Fibroblast of skin of right biceps (primary cell): ENCODE measurements around the gene RPS6KA2.

Experiments
- DNase-seq: peaks from one replicate; pipeline ENCODE4 v3.0.0-alpha.2; 2013

The RPS6KA2 gene

DNA sequence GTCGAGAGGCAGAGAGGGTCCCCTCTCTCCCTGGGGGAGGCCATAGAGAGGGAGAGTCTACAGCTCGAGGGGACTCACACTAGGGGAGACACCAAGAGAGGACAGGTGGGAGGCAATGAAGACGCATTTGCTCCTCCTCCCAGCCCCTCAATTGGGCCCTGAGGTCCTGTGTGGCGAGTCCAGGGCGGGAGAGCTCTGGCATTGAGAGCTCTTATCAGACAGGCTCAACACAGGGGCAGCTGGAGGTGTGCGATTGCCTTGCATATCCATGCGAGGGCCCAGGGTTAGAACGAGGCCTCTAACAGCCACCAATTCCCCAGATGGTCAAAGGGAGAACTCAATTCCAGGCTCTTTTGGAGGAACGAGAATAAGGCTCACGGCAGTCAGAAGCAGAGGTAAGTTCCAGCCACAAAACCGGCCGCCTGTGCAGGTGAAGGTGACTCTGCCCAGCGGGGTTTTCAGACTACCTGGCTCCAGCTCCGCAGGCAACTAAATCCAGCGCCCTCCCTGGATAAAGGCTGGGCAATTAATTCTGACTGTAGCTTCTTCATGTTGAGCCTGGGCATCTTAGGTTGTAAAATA, 150.3 kb downstream of the RPS6KA2 start:
- DNase-seq: no peak

DNA sequence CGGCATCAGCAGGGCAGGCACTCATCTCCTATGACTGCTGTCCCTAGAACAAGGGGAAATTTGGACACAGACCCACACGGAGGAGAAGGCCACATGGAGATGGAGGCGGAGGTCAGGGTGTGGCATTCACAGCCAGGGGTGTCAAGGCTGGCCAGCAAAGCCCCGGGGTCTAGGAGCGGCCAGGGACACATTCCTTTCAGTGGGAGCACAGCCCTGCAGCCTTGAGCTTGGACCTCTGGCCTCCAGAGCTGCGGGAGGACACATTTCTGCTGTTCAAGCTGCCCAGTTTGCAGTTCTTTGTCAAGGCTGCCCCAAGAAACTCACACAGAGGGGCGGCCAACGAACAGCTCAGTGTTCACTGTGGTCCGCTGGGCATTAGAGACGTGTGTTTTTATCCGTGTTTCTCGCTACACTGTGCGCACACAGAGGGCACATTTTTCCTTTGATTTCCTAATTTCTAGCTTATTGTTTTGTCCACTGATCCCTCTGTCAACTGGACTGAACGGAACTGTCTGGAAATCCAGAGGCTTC, 150.9 kb downstream of the RPS6KA2 start:
- DNase-seq: no peak

DNA sequence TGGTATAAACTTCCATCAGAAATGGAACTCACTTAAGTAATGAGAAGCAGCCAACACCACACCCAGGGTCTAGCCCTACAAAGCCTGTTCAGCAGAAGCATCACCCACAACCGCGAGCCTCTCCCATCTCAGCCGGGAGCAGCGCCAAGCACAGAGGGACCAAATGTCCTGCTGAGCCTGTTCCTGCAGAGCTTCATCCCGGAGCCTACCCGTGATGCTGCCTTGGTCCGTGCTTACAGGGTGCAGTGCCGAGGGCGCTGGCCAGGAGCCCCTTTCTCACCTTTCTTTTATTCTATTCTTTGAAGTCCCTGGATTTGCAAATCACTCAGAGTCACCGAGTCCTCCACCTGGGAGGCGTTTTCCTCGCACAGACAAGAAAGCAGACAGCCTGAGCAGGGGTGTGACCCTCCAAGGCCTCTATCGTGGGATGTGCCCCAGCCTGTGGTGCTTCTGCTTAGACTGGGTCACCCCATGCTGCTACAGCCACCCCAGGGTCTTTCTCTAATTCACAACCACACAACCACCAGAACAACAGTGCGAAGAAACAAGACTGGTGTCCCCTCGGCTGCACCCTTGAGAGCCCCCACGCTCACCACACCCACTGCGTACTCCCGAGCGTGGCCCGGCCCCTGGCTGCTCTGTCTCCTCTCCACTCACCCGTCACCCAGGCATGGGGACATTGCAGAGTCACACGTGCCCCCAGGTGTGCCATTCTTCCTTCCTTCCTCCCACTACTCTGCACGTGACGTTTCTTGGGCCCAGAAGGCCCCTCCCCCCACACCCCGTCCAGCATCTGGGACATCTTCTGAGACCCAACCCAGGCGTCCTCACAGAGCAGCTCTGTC, 152.1 kb downstream of the RPS6KA2 start:
- no peak for DNase-seq

DNA sequence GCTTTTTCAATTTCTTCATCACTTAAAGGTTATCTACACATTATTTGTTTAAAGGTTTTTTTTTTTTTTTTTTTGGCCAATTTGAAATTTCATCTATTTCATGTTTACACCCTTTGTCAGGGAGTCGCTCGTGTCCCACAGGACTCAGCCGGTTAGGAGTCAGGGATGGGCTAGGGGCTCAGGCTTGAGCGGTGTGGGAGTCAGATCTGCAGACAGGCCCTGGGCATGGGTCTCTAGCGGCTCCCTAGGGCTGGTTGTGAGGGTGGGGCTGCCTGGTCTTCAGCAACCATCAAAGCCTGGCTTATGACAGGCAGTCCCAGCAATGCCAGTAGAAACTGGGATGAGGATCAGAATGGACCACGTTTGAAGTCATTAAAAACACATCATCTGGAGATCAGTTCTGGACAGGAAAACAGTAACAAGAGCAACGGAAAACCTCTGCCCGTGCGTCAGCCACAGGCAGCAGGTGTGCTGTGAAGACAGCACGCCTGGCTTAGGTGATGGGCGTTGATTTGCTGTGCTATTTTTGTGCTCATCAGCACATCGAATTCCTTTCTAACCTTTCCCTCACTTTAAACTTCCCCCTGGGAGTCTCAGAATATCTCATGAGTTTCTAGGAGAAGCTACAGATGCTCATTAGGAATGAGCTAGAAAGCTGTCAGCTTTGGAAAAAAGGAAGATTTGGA, 153.0 kb downstream of the RPS6KA2 start:
- DNase-seq: no peak

DNA sequence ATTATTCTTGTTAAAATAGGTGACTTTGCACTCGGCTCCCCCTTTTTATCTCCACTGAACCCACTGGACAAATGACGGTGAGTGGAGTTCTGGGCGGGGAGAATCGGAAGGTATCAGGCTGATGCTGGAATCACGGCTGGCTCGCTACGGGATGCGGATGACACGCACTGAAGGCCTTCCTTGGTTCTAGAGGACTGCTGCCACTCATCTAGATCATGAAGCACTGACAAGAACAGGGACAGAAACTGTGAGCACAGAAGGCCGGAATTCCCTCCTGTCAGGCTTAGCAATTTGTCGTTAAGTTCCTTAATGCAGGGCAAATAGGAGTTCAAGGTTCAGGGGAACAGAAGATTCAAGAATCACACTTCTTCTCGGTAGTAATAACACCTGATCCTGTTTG, 154.4 kb downstream of the RPS6KA2 start:
- no peak for DNase-seq

DNA sequence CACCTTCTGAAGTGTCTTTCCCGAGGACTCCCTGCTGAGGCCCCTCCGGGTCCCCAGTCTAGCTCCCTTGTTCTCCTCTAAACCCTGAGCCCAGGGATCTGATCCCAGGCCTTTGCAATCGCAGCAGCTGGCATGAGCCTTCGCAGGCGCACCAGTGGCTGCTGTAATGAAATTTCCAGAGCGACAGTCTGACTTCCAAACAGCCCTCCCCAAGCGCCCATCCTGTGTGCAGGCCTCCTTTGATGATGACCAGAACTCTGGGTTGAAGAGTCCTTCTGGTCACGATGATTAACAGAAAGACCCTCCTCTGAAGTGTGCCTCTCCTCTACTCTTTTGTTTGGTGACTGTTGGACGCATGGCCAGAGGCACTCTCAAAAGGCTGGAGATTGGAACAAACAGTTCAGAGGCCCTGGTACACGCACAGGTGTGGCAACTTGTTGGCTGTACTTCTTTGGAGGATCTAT, 155.2 kb downstream of the RPS6KA2 start:
- DNase-seq: no peak

DNA sequence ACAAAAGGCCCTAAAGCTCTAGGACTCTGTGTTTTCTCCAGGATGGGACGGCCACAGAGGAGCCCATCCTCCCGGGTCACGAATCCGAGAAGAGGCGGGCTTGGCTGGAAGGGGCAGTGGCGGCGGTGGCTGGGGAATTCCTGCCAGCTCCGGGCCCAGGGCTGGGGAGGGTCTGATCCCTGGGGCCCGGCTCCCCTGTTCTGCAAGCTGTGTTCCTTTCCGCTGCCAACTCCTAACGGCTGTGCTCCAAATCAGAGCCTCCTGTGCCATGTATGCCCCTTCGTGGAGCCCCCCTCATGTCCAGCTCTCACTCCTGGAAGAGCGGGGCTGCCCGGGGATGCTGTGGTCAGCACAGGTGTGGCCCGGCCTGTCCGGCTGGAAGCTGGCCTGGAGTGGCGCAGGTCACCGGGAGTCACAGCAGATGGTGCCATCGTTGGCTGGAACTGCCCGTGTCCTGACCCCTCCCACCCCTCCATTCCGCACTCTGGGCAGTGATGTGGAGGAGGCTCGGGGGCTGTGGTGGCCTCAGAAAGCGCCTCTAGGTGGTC, 156.1 kb downstream of the RPS6KA2 start:
- no peak for DNase-seq

DNA sequence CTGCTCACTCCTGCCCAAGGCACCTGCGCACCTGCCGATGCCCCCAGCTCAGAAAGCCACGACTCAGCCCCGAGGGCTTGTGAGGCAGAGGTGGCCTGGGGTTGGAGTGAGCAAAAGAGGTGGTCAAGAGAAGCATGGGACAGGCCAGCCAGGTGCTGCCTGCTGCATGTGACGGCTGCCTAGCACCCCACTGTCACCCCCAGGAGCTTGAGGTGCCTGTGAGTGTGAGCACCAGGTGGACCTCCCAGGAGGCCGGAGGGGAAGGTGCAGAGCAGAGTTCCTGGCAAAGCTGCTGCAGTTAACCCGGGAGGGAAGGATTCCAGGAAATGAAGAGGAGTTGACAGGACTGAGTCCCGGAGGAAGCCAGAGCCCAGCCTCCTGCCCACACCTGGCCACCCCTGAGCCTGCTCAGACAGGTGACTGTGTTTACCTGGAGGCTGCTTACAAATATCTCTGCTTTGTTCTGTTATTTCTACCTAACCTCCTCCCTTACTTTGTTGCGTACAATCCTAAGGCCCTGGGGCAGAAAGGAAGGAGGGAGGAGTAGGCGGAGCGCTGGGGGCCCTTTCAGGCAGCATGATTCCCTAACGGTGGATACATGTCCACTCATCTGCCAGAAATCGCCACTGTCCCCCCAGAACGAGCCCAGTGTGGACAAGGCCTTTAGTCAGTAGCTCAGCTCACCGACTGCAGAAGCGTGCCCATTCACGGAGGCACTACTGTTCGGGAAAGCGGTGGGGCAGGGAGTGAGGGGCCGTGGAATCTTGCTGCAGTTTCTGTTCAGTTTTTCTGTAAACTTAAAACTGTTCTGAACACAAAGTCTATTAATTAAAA, 156.8 kb downstream of the RPS6KA2 start:
- no peak for DNase-seq

DNA sequence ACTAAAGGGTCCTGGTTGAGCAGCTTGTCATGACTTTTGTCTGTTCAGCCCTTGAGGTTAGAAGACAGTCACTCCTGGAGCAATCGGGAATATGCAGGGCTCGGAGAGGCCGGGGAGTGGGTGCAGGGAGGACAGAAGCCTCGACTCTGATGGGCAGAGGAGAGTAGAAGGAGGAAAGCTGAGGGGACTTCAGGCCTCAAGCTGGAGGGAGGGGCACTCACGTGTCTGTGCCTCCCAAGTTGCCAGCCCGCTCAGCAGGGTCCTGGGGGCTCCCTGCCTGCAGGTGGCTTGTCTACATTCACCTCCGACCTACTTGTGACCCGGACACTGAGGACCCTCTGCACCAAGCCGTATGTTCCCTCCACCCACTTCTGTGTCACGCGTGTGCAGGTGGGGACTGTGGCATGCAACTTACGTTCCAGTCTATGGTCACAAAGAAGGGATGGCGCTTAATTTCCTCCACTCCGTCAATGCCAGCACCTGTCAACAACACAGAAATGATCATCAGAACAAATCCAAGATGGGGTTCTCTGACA, 157.6 kb downstream of the RPS6KA2 start:
- DNase-seq: no peak

DNA sequence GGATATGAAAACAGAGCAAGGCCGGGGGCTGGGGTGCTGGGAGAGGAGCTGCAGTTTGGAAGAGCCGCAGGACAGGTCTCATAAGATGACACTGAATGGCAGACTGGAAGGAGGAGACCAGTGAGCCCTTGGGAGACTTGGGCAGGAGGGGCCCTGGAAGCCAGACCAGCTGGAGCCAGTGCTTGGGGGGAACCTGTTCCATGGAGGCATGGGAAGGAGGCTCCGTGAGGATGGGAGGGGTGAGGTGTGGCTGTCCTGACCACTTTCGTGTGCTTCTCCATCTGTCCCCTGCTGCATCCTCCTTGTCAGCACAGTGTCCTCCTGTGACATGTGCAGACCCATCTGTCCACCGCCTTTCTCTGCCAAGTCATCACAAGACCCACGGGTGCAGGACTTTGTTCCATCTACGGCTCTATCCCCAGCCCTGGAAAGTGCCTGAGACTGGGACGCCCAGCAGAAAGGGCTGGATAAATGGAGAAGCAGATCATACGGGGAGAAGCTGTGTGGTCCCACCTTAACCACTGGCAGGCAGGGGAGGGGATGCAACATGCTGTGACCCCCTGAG, 159.5 kb downstream of the RPS6KA2 start:
- no peak for DNase-seq

DNA sequence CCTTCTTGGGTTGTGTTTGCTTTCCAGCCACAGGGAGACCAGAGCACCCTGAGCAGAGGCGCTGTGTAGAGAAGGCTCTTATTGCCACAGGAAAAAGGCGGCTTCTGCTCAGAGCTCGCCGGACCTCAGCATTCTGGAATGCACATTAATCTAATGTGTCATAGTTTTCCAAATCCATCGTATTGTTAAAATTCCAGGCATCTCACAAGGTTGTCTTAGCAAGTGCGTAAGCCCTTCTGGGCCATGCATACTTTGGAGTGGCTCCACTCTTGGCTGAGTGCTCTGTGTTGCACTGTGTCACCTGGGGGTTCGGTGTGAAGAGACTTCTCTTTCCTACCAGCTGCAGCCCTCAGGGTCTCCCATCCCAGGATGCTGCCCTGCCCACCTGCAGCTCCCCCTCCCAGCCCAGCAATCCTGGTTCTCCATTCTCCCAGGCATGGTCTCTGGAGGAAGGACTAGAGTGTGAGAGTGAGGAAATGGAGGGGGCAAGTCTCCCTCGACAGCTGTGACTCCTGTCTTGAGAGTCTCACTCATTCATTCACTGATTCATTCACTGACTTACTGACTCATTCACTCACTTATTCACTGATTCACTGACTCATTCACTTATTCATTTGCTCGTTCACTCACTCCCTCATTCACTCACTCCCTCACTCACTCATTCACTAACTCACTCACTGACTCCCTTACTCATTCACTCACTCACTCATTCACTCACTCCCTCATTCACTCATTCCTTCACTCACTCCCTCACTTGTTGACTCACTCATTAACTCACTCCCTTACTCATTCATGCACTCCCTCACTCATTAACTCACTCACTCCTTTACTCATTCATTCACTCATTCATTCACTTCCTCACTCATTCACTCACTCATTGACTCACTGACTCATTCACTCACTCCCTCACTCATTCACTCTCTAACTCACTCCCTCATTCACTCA, 160.6 kb downstream of the RPS6KA2 start:
- DNase-seq: peak; percentile 93

DNA sequence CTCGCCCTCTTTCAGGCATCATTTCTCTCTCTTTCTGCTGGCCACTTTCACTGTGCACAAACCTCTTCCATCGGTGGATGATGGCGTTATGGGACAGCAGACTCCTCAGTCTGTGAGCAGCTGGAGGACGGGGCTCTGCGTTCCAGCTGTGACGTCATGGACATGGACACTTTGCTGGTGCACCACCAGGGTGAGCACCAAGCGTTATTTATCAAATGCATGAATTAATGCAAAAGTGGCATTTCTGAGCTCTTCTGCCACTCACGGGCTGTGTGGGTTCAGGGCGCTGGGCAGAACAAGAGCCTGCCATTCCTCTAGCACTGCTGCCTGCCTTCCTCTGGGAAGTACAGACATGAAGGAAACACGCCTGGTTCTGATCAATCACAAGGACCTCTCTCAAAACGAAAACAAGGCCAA, 161.4 kb downstream of the RPS6KA2 start:
- DNase-seq: peak; percentile 55

DNA sequence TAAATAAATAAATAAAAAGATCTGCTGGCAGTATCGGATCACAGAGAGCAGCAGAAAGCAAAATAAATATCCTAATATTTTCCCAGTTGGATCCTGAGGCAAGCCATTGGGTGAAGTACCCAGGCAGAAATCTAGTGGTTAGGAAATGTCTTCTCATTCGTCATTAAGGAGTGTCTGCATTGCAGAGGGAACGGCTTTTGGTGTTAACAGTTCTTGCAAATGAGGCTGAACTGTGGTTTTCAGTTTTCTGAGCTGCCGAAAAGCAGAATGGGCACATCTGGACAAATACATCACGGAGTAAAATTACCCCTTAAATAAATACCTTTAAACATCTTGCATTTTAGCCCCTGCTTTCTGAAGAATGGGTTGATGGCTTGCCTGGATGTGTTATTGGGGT, 162.1 kb downstream of the RPS6KA2 start:
- peak; percentile 30 for DNase-seq

DNA sequence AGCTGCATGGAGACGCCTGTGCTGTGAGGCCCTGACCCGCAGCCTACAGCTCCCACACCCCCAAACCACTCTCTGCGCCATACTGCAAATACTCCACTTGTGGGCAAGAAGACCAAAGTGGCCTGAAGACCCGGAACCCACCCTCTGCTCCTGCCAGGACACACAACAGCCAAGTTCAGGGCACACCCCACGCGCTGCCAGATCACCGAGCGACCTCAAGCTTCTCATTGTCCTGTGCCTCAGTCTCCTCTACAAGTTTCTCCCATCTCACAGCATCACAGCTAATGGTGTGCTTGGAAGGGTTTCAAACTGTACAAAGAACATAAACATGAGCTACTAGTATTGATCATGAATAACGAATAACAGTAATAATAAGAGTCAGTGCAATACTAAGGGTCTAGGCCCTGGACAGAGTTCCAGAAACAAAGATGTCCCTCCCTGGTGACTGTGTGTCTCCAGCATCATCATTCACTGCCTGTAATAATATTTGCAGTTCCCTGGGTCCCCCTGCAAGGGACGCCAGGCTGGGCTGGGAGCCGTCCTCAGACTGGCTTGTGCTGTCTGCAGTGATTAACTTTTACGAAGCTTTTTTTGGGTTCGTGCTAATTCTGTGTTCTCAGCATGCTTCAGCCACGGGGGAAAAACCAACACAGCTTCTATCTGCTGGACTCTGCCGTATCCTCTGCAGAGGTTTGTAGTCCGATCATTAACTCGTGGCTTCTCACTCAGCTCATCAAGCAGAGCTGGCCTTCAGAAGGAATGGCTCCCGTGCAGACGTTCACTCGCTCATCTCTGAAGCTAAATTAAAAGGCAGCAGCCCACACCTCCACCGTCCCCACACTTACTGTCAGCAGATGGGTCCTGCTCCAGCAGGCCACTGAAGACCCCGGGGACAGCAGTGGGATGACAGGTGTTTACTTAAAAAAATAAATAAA, 162.7 kb downstream of the RPS6KA2 start:
- DNase-seq: no peak

DNA sequence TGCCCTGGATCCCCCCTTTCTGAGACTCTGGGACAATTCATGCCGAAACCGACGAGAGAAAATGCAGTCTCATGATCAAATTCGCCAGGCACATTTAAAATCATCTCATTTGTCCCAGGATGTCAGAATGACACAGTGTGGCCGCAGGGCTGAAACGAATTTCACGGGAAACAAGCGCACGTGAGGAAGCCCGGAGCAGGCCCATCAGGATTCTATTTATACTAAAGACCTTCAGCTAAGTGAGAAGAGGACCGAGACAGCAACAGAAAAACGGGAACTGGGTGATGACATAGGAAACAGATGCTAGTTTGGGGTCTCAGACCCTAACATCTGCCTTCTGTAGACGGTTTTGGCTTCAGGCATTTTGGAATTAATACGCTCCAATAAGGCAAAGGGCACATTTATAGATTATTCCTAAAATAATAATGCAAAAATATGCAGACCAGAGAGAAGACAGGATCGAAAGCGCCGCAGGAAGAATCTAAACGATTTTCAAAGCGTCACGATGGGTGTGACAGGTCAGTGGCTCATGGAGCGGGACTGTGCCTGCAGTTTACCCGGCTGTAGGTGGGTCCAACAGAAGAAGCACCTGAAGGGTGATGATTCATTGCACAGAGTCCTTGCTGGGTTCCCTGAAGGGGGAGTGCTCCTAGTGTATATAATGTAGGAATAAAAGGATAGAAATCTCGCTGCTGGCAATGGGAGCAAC, 163.5 kb downstream of the RPS6KA2 start:
- no peak for DNase-seq

DNA sequence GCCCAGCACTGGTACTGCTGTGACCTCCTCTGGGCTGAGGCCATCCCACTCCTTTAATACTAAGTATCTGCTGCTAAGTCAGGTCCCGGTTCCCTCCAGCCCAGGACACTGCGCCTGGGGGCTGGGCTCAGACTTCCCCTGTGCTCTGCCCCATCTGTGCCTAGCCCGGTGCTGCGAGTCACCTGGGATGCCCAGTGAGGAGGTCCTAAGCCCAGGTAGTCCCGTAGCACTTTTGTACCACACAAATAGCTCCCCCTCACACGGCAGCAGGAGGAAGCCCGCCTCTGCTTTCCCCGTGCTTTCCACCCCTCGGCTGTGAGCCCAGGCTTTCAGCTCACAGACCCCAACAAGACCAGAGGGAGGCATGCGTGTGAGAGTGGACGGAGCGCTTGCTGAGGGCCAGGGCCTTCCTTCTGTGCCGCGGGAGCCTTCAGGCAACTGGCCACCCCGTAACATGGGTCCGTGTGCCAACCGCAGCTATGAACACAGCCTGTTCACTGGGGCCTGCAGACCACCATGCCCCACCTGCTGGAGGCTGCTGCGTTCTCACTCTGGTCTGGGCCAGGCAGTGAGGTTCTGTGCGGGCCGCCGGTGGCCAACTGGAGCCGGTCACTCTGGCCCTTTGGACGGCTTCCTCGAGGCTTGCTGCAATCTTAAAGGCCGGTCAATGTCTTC, 164.5 kb downstream of the RPS6KA2 start:
- no peak for DNase-seq

DNA sequence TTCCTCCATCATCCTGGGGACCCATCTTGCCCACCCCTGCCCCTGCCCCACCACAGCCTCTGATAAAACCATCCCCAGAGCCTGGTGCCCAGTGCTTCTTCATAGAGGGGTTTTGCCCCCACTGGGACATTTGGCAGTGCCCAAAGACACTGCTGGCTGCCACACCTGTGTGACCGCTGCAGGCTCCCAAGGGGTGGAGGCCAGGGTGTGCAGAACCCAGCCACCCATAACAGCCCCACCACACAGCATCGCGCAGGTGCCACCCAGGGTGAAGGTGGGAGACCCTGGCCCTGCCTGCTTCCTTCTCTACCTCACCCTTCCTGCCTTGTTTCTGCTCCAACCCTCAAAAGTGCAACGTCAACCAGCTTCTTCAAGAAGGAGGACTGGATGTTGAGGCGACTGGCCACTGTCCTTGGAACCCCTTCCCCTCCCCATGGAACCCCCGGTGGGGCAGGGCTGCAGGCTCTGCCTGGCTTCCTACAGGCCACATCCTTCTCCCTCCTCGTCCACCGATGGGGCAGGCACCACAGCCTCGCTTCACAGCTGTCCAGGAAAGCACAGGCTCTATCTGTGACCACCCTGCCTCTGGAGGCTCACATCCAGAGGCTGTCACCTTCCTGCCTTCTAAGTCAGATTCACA, 165.1 kb downstream of the RPS6KA2 start:
- DNase-seq: no peak
